Keratinocyte (primary cell): ENCODE measurements around the gene WNK2. TPM values are rescaled to one million over a fixed set of nuclear protein-coding genes. Genes with fewer than 3 reads are reported as not detected.

Experiments
- DNase-seq: peaks from one replicate; pipeline ENCODE4 v3.0.0-alpha.2; 2011; ENCODE audit warnings: low read depth, missing footprints, low spot score
- FAIRE-seq: peaks from 2 replicates; lab custom pipeline; 2011; peaks lifted over from hg19 to GRCh38; lab: Jason Lieb, UNC
- H2AFZ ChIP-seq: 2 replicates; pipeline ENCODE4 v1.6.0; 2012; ENCODE audit warnings: low read length, control low read depth, inconsistent platforms; ENCODE audit not compliant: control insufficient read depth
- H3K27ac ChIP-seq: 2 replicates; pipeline ENCODE4 v1.5.1; 2011; ENCODE audit warnings: low read length; ENCODE audit not compliant: control insufficient read depth, insufficient read depth
- H3K27me3 ChIP-seq: 3 replicates; pipeline ENCODE4 v1.6.0; 2011; ENCODE audit warnings: low read length; ENCODE audit not compliant: control insufficient read depth, insufficient read depth; ENCODE audit errors: extremely low read depth
- H3K36me3 ChIP-seq, 2 experiments: 2 replicates in 1 of 2; 3 replicates in 1 of 2; pipeline ENCODE4 v1.5.1; 2011; ENCODE audit warnings: low read length in 2 of 2, mild to moderate bottlenecking in 1 of 2; ENCODE audit not compliant: control insufficient read depth in 2 of 2, insufficient read depth in 2 of 2; ENCODE audit errors: extremely low read depth in 1 of 2
- H3K4me1 ChIP-seq: 3 replicates; pipeline ENCODE4 v1.5.1; 2011; ENCODE audit warnings: low read length; ENCODE audit not compliant: control insufficient read depth, insufficient read depth; ENCODE audit errors: extremely low read depth
- H3K4me2 ChIP-seq: 3 replicates; pipeline ENCODE4 v1.6.0; 2011; ENCODE audit warnings: low read depth, low read length; ENCODE audit not compliant: control insufficient read depth, insufficient read depth; ENCODE audit errors: extremely low read depth
- H3K4me3 ChIP-seq, 3 experiments: fragments of 200-600 bp in 1 of 3; sonication (generic) in 1 of 3; 2 replicates in 2 of 3; 3 replicates in 1 of 3; pipeline ENCODE4 v1.5.1; 2011 to 2016; ENCODE audit warnings: low read length in 3 of 3, mild to moderate bottlenecking in 3 of 3, control low read depth in 2 of 3, inconsistent platforms in 1 of 3, low read depth in 1 of 3, mixed read lengths in 1 of 3, mixed run types in 1 of 3, moderate library complexity in 1 of 3; ENCODE audit not compliant: control insufficient read depth in 2 of 3, insufficient read depth in 2 of 3; ENCODE audit errors: extremely low read depth in 1 of 3
- H3K79me2 ChIP-seq: 2 replicates; pipeline ENCODE4 v1.6.0; 2012; ENCODE audit warnings: low read length; ENCODE audit not compliant: control insufficient read depth, insufficient read depth
- H3K9ac ChIP-seq: 3 replicates; pipeline ENCODE4 v1.6.0; 2011; ENCODE audit warnings: low read length; ENCODE audit not compliant: control insufficient read depth, insufficient read depth; ENCODE audit errors: extremely low read depth
- H3K9me1 ChIP-seq: 3 replicates; pipeline ENCODE4 v1.6.0; 2011; ENCODE audit warnings: low read length; ENCODE audit not compliant: control insufficient read depth, insufficient read depth; ENCODE audit errors: extremely low read depth
- H3K9me3 ChIP-seq: 2 replicates; pipeline ENCODE4 v1.5.1; 2012; ENCODE audit warnings: low read depth, low read length; ENCODE audit not compliant: control insufficient read depth
- H4K20me1 ChIP-seq: 3 replicates; pipeline ENCODE4 v1.6.0; 2011; ENCODE audit warnings: low read length; ENCODE audit not compliant: control insufficient read depth, insufficient read depth; ENCODE audit errors: extremely low read depth
- EZH2 ChIP-seq: IDR thresholded peaks from one replicate; pipeline ENCODE4 v1.6.1; 2012; ENCODE audit warnings: inconsistent platforms, mild to moderate bottlenecking, low read length, moderate library complexity
- dilution Hi-C: fragments of 300-500 bp; cut with MboI; formaldehyde crosslinking; loops from one replicate; pipeline ENCODE4 v1.7.0; 2020; ENCODE audit warnings: low sequenced_read_pairs; ENCODE audit not compliant: extremely low pct_ligation_motif_present
- polyA plus RNA-seq, 5 experiments: library from polyadenylated mRNA; depleted of rRNA in 3 of 5; stranded (reverse) in 3 of 5; stranded (forward) in 1 of 5; unstranded in 1 of 5; fragments of >200 nt; gene quantifications; 1 replicate in 1 of 5; 2 replicates in 3 of 5; 3 replicates in 1 of 5; pipeline versions ENCODE4 v1.2.1 to v1.2.3, GENCODE V29; 2011 to 2012; ENCODE audit warnings: missing spikeins in 2 of 5, low read depth in 1 of 5, low replicate concordance in 1 of 5
- TF ChIP-seq, protein P1 (sequence below), 3 experiments: IDR thresholded peaks in 1 of 3; conservative IDR thresholded peaks in 1 of 3; optimal IDR thresholded peaks in 1 of 3; 2 replicates in 2 of 3; 3 replicates in 1 of 3; pipeline versions ENCODE3 to v1.5.1; 2011; ENCODE audit warnings: low read length in 3 of 3, mild to moderate bottlenecking in 3 of 3, moderate library complexity in 2 of 3, control low read depth in 1 of 3, inconsistent platforms in 1 of 3; ENCODE audit not compliant: insufficient read depth in 2 of 3; ENCODE audit errors: extremely low read depth in 1 of 3

The WNK2 gene
- polyA plus RNA-seq, 1 donor (not counting 4 experiments of a cell fraction or from before 2014, with no cell fraction given): not detected

DNA sequence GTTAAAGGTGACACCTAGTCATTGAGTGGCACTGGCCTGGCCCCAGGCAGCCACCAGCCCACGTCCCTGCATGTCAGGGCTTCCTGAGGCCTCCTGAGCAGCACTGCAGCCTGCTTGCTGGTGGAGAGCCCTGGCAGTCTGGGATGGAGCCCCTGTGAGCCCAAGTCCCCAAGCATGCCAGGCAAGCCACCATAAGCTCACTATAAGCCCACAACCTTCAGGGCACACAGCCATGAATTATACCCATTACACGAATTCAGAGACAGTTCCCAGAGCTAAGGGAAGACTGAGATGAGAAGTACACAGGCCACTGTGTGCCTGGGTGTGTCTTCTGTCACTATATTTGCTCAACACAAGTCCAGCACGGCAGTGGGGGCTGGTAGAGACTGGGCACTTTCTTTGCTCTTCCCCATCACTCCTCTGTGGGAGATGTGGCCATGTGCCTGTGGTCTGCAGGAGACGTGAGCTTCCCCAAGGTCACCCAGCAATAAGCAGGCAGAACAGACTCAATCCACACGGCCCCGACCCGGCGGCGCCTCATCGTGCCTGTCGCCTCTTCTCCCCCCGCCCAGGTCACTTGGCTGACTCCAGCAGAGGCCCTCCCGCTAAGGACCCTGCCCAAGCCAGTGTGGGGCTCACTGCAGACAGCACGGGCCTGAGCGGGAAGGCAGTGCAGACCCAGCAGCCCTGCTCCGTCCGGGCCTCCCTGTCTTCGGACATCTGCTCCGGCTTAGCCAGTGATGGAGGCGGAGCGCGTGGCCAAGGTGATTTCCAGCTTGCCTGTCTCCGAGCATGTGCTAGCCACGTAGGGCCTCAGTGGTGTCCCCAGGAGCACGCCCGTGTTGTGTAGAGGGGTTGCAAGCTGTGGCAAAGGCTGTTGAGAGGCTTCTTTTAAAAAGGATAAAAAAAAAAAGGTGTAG is 114.8 kb downstream of the WNK2 start:
- Histone ChIP-seq H3K9ac (no peak overlapping the region), H3K4me3 (no peak overlapping the region), H3K27me3 (peaks cover 12% of the 10 kb centered on the region), H3K4me2 (no peak overlapping the region), H3K36me3 (no peaks in the 10 kb centered on the region), H3K4me1 (no peaks in the 10 kb centered on the region), H3K79me2 (no peaks in the 10 kb centered on the region), H3K27ac (no peak overlapping the region), H2AFZ (no peak overlapping the region), H3K9me1 (no peaks in the 10 kb centered on the region), H3K9me3 (no peaks in the 10 kb centered on the region), H4K20me1 (no peaks in the 10 kb centered on the region)
- no peak for DNase-seq
- no peak for FAIRE-seq
- no peak for TF ChIP-seq EZH2
- TF ChIP-seq, protein P1, sequence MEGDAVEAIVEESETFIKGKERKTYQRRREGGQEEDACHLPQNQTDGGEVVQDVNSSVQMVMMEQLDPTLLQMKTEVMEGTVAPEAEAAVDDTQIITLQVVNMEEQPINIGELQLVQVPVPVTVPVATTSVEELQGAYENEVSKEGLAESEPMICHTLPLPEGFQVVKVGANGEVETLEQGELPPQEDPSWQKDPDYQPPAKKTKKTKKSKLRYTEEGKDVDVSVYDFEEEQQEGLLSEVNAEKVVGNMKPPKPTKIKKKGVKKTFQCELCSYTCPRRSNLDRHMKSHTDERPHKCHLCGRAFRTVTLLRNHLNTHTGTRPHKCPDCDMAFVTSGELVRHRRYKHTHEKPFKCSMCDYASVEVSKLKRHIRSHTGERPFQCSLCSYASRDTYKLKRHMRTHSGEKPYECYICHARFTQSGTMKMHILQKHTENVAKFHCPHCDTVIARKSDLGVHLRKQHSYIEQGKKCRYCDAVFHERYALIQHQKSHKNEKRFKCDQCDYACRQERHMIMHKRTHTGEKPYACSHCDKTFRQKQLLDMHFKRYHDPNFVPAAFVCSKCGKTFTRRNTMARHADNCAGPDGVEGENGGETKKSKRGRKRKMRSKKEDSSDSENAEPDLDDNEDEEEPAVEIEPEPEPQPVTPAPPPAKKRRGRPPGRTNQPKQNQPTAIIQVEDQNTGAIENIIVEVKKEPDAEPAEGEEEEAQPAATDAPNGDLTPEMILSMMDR (optimal IDR thresholded peaks at IDR 0.05 in 1 of 3, IDR thresholded peaks at IDR 0.05 in 1 of 3, conservative IDR thresholded peaks at IDR 0.05 in 1 of 3; ENCODE audit: extremely low read depth in 1 of 3, insufficient read depth in 2 of 3, low read length in 3 of 3): no peak
- dilution Hi-C loops: no loop called here

DNA sequence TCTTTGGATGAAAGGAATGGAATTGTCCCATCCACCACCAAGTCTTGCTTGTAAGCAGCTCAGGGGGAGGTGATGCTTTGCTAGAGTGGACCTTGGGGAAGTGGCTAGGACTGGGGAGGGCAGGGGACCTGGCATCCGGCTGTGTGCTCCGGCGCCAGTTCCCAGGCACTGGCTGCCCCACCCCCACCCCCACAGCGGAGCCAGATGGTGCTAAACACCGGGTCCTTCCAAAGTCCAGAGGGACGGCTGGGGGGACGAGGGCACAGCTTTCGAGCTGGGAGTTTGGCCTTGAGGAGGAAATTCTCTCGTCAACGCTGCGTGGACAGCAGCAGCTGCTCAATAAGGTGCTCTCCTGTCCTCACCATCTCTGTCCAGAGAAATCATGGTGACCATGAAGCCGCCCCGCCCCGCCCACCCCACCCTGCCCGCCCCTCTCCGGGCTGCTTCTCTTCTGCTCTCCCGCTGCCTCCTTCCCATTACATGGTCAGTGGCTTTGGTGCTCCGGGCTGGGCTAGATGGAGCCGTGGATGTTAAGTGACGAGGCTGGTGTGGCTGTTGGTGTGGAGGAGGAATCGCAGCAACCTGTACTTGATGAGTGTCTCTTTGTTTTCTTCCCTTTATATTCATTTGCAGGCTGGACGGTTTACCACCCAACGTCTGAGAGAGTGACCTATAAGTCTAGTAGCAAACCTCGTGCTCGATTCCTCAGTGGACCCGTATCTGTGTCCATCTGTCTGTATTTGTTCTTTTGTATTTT is 115.7 kb downstream of the WNK2 start:
- peaks cover 4% of the 10 kb centered on the region for H3K27me3 ChIP-seq
- no peaks in the 10 kb centered on the region for H3K9me3 ChIP-seq
- dilution Hi-C loops: no loop called here
- H3K9ac ChIP-seq: no peak overlapping the region
- H3K4me2 ChIP-seq: no peak overlapping the region
- no peaks in the 10 kb centered on the region for H4K20me1 ChIP-seq
- TF ChIP-seq, protein P1 (optimal IDR thresholded peaks at IDR 0.05 in 1 of 3, IDR thresholded peaks at IDR 0.05 in 1 of 3, conservative IDR thresholded peaks at IDR 0.05 in 1 of 3; ENCODE audit: extremely low read depth in 1 of 3, insufficient read depth in 2 of 3, low read length in 3 of 3): no peak
- no peak for TF ChIP-seq EZH2
- no peak overlapping the region for H3K27ac ChIP-seq
- no peak for DNase-seq
- no peak overlapping the region for H2AFZ ChIP-seq
- no peaks in the 10 kb centered on the region for H3K79me2 ChIP-seq
- H3K9me1 ChIP-seq: no peaks in the 10 kb centered on the region
- no peaks in the 10 kb centered on the region for H3K4me1 ChIP-seq
- H3K36me3 ChIP-seq: no peaks in the 10 kb centered on the region
- FAIRE-seq: no peak
- no peak overlapping the region for H3K4me3 ChIP-seq
